HG02973 (cell line): ENCODE data around the gene SLC6A3.
"Not testable (repeated sequence)": the region's sequence is repeated elsewhere in the genome, so short reads cannot be mapped to it uniquely, and the experiment has no call there.

Experiments used
- ATAC-seq: cut with Tn5 transposase; IDR thresholded peaks from one replicate; pipeline ENCODE4 v1.9.1; 2021; ENCODE audit warnings: moderate library complexity; ENCODE audit not compliant: unreplicated experiment

The SLC6A3 gene

GRCh38 chr5:1465117-1465516 is 19.9 kb upstream of the SLC6A3 start:
- ATAC-seq: no peak

DNA sequence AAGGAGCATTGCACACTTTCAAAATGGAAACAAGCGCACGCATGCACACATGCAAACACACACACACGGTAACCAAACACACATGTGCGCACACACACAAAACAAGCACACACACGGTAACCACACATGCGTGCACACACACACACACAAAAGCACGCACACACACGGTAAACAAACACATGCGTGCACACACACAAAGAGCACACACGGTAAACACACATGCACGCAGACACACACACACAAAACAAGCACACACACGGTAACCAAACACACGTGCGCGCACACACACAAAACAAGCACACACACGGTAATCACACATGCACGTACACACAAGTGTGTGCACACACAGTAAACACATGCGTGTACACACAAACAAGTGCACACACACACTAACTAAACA is 19.3 kb upstream of the SLC6A3 start:
- no peak for ATAC-seq

- ATAC-seq: no peak
Observed at GRCh38 chr5:1464096-1464446, 18.8 kb upstream of the SLC6A3 start.

- no peak for ATAC-seq
Observed at GRCh38 chr5:1463326-1464095, 18.3 kb upstream of the SLC6A3 start.

DNA sequence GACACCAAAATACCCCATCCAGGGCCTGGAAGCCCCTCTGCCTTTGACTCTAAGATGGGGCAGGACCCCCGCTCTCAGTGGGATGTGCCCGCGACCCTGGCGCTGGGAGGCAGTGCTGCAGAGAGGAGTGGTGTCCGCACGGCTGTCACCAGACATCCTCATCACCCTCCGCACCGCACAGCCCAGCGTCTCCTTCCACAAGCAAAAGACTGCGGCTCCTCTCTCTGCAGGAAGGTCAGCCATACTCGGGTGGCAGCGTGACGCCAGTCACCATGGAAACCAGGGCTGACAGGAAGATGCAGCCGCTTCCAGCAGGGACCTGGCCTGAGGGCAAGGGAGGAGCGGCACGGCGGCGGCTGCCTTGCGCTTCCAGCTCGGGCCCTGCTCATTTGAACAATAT is 17.1 kb upstream of the SLC6A3 start:
- ATAC-seq: no peak

DNA sequence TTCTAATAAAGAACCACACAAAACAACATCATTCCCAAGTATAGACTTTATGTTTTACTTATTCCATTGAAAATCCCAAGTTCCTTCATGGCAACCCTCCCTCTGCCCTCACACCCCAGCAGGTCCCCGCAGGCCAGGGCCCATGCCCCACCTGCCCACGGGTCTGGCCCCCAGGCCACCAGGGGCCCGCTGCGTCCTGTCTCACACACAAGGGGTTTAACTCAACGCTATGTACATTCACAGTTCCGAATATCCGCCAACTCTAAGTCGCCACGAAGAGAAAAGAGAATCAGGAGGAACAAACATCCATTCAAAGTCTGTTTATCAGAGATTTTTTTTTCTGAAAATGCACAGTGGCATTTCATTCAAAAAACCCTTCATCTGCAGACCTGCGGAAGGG is 16.2 kb upstream of the SLC6A3 start:
- ATAC-seq: no peak

- no peak for ATAC-seq
Observed at GRCh38 chr5:1460054-1460682, 14.9 kb upstream of the SLC6A3 start.

DNA sequence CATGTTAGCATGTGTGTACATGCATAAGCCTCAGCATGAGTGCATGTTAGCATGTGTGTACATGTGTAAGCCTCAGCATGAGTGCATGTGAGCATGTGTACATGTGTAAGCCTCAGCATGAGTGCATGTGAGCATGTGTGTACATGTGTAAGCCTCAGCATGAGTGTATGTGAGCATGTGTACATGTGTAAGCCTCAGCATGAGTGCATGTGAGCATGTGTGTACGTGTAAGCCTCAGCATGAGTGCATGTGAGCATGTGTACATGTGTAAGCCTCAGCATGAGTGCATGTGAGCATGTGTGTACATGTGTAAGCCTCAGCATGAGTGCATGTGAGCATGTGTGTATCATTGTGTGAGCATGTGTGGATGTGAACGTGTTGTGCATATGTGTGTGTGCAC is 14.2 kb upstream of the SLC6A3 start:
- not testable (repeated sequence) for ATAC-seq

- ATAC-seq: not testable (repeated sequence)
Observed at GRCh38 chr5:1456110-1456881, 11.1 kb upstream of the SLC6A3 start.

GRCh38 chr5:1453613-1454012 is 8.4 kb upstream of the SLC6A3 start:
- no peak for ATAC-seq

GRCh38 chr5:1449081-1449630 is 3.9 kb upstream of the SLC6A3 start:
- no peak for ATAC-seq

DNA sequence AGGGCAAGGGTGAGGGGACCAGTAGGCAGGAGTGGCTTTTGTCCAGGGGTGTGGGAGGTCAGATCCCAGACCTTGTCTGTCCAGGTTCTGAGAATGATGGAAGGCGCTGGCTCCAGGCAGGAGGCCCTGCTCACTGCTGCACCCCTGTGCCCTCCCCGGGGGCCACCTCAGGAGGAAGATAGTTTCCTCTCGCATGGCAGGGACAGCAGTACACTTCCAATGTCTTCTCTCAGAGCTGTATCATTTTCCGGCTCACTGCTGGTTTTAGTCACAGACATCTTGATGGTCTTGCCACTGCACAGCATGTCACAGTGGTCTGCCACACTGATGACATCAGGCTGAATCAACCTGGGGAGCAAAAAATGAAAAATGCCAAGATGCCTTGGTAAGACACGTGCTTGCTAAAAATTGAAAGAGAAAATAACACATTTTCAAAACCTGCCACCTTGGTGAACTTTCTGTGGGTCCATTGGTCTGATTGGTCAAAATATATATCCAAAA is 3.3 kb upstream of the SLC6A3 start:
- no peak for ATAC-seq

DNA sequence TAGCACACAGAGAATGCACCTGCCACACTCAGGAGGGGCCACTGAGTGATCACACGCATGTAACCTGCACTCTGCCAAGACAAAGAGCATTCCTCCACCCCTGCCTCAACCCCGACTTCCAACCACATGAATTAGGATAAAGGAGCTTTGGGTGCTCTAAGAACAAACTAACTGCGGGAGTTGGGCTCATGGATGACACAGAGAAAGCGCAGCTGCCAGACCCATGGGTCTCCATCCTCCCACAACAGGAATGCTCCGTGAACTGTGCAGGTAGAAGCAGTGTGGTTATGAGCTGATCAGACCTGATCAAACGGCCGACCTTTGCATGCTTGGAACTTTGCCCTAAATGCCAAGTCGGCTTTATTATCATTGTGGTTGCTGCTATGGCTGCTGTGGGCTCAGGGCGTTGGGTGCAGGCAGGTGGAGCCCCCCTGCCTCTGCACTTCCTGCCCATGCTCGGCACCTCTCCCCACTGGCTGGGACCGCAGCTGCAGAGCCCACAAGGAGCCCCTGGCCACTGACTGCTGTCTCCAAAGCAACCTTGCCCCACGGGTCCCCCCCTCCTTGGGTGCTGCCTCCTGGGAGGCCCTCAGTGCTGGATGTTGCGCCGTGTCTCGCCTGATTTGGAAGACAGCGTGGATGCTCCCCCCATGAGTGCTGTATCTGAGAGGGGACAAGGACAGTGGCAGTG is 2.6 kb upstream of the SLC6A3 start:
- no peak for ATAC-seq

DNA sequence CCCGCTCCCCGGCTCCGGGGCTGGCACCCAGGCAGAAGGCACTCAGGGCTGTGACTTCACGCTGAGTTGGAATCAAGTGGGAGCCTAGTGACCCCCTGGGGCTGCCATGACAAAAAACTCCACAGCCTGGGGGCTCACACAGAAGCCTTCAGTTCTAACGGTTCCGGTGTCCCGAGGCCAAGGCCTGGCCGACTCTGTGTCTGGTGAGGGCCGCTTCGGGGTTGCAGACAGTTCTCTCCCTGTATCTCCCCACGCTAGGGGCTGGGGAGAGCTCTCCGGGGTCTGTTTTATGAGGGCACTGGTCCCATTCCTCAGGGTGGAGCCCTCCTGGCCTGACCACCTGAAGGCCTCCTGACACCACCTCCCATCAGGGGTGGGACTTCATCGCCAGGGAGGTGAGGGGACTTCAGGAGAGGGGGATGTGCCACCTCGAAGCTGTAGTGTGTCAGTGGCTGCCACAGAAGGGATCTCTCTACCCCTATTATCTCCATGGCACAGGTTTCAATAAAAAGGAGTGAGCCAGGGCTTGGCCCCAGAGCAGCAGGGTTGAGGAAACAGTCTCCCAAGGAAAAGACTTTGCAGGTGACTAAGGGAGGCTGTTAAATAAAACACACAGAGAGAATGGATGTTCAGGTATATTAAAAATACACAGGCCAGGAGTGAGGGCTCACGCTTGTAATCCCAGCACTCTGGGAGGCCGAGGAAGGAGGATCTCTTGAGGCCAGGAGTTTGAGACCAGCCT is 1.5 kb upstream of the SLC6A3 start:
- ATAC-seq: no peak

GRCh38 chr5:1445689-1446601 is 705 bp upstream of the SLC6A3 start:
- no peak for ATAC-seq

GRCh38 chr5:1444361-1445189 is 665 bp downstream of the SLC6A3 start:
- ATAC-seq: no peak

- no peak for ATAC-seq
Observed at GRCh38 chr5:1443991-1444360, 1.3 kb downstream of the SLC6A3 start.

DNA sequence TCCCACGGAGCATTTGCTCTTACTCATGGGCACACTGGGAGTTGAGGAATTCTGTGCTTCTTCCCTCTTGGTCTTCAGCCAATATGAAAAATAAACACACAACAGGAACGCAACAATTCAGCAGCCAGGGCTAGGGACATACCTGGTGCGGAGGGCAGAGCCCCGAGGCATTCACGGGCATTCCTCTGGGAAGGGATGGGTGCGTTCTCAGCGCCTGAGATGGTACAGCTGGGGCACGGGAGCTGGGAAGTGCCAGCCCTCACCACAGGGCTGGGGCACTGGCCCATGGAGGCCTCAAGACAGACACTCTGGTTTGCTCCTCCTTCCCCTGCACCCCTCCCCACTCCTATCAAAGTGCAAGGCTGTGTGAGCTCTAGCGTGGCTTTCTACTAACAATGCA is 2.1 kb downstream of the SLC6A3 start:
- no peak for ATAC-seq
